Endometrial microvascular endothelial cells (primary cell): ENCODE results near the gene BLOC1S6. TPM values are rescaled to one million over a fixed set of nuclear protein-coding genes. Genes with fewer than 3 reads are reported as not detected.

Experiments
- in situ Hi-C: cut with HindIII; loops from 2 replicates; pipeline ENCODE4 v1.10.0; 2017; ENCODE audit warnings: low sequenced_read_pairs, low pct_unique_long_range_greater_than_20kb; ENCODE audit errors: inconsistent ontology term
- total RNA-seq: library from RNA; depleted of rRNA; stranded (reverse); fragments of >200 nt; gene quantifications from one replicate; pipeline ENCODE4 v1.2.3, GENCODE V29; 2015; ENCODE audit errors: inconsistent ontology term

BLOC1S6 gene, protein sequence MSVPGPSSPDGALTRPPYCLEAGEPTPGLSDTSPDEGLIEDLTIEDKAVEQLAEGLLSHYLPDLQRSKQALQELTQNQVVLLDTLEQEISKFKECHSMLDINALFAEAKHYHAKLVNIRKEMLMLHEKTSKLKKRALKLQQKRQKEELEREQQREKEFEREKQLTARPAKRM
- 44.7 TPM for total RNA-seq

DNA sequence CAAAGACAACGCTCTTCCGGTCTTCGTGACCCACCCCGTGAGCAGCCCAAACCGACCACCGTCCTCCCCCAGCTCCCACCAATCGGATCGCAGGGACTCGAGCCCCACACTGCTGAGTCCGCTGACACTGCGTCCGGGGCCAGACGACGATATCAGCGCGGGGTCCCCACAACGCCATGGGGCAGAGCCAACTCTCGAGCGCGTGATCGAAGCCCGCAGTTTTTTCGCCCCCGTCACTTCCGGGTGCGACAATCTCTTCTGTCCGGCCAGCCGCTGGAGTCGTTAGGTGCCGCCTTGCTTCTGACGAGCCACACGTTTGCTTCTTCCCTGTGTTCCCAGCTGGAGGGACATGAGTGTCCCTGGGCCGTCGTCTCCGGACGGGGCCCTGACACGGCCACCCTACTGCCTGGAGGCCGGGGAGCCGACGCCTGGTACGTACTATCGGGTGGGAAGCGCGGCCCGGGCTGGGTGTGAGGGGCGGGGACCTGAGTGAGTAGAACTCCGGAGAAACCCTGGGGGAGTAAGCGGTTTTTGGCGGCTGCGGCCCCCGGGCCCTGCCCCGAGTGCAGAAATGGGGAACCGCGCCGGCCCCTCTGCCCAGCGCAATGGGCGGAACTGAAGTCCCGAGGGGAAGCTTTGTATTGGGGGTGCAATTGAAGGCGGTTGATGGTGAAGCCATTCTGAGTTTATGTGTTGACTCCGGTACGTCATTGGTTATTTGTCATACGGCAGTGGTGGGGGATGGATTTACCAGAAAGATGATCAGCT is at the start of gene BLOC1S6:
BLOC1S6 (plus strand) TSS at position 285 of the 768 bp plus-strand sequence; CDS start at position 350, 65 bp downstream.
- in situ Hi-C loops = no loop called here

DNA sequence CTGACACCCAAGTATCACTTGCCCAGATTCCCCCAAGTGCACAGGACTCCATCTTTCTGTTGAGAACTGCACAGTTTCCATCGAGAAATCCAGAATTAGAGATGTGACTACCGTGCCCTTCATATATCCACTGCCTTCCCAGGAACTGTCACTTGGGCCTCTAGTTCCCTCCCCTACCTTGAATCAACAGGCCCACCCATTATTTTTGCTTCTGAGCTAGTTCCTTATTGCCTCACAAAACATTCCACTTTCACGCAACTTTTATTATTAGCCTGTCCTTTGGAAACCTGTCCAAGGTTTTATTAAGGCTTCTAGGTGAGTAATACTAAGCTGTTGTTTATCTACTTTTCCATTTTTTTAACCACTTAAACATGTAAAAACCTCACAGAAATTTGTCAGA is 47.5 kb upstream of the BLOC1S6 start:
- in situ Hi-C loops = no loop called here

DNA sequence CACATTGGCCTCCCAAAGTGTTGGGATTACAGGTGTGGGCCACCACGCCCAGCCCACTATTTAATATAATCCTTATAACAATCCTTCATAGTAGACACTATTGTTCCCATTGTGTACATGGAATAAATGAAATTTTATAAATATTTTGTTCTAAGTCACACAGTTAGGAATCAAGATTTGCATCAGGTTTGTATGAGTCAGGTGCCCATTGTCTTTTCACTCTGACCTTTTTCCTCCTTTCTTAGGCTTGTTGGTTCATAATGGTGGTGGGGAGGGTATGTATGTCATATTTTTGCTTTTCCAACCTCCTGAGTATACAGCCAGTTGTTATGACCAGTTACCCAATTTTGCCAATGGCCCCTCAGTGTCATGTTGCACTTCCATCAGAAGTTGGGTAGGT is 46.6 kb upstream of the BLOC1S6 start:
- in situ Hi-C loops = no loop called here

DNA sequence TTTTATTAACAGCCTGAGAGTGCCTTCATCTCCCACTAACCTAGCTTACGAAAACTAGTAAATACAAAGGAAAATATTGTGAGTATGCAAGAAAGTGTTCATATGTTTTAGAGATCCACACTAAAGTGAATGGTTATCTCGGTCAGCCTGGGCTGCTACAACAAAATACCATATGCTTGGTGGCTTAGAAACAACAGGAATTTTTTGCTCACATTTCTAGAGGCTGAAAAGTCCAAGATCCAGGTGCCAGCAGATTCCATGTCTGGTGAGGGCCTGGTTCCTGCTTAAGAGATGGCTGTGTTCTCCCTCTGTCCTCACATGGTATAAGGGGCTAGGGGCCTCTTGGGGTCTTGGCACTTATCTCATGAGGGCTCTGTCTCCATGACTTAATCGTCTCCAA is 44.1 kb upstream of the BLOC1S6 start:
- in situ Hi-C loops = no loop called here

DNA sequence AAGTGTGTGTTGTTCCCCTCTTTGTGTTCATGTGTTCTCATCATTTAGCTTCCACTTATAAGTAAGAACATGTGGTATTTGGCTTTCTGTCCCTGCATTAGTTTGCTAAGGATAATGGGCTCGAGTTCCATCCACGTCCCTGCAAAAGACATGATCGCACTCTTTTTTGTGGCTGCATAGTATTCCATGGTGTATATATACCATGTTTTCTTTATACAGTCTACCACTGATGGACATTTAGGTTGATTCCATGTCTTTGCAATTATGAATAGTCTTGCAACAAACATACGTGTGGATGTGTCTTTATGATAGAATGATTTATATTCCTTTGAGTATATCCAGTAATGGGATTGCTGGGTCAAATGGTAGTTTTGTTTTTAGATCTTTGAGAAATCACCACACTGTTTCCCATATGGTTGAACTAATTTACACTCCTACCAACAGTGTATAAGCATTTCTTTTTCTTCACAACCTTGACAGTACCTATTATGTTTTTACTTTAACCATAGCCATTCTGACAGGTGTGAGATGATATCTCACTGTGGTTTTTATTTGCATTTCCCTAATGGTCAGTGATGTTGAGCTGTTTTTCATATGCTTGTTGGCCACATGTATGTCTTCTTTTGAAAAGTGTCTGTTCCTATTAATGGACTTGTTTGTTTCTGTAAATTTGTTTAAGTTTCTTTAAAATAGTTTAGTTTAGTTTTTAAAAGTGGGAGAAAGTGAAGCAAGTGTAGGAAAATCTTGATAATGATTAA is 42.7 kb upstream of the BLOC1S6 start:
- in situ Hi-C loops = no loop called here

DNA sequence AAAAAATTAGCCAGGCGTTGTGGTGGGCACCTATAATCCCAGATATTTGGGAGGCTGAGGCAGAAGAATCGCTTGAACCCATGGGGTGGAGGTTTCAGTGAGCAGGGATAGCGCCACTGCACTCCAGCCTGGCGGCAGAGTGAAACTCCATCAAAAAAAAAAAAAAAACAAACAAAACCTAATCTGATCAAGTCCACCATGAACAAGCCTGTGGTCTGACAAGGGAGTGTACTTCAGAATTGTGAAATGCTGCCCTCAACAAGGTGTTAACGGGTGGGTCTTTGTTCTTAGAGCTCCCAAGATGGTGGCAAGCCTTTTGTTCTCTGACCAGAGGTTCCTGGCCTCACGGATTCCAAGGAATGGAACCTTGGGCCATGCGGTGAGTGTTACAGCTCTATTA is 40.4 kb upstream of the BLOC1S6 start:
- in situ Hi-C loops = no loop called here

DNA sequence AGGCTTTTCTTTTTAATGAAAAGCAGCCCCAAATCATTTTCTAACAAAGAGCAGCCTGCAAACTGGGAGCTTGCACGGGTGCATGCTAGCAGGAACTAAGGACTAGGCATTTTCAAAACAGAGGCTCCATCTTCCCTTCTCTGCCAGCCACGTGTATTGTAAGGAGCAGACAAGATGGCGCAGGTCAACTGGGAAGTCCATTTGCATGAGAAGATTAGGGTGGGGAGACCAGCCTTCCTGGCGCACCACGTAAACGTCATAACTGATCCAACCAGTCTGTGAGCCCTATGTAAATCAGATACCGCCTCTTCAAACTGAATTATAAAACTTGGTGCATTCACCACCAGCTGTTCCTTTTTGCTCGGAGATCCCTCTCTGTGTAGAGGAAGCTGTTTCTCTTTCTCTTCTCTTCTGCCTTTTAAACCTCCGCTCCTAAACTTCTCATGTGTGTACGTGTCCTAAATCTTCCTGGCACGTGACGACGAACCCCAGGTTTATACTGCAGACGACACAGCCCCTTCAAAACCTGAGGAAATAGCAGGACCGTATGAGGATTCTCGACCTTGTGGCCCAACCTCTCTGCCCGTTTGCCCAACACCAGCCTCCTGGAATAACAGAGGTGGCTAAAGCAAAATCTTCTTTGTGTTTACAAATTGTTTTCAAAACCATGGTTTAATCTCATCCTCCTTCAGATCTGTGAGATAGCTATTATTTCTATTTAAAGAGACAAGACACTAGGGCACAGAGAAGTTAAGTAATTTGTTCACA is 38.2 kb upstream of the BLOC1S6 start:
- in situ Hi-C loops = no loop called here

DNA sequence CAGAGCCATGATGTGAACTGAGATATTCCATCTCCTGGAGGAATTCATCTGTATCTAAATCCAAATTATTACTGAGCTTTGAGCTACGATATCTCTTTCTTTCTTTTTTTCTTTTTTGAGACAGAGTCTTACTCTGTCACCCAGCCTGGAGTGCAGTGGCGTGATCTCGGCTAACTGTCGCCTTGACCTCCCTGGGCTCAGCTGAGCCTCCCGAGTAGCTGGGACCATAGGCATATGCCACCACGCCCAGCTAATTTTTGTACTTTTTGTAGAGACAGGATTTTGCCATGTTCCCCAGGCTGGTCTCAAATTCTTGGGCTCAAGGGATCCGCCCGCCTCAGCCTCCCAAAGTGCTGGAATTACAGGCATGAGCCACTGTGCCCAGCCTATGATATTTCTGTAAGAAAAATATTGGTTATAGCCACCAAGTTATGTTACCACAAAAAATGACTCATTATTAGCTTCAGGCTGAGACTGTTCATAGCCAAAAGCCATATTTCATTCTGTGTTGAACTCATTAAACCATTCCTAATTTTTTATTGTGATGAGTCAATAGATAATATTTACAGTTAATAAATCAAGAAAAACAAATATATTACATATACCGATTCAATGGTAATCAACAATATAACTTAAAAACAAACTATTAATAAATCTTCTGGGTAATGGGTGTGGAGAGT is 37.5 kb upstream of the BLOC1S6 start:
- in situ Hi-C loops = no loop called here

DNA sequence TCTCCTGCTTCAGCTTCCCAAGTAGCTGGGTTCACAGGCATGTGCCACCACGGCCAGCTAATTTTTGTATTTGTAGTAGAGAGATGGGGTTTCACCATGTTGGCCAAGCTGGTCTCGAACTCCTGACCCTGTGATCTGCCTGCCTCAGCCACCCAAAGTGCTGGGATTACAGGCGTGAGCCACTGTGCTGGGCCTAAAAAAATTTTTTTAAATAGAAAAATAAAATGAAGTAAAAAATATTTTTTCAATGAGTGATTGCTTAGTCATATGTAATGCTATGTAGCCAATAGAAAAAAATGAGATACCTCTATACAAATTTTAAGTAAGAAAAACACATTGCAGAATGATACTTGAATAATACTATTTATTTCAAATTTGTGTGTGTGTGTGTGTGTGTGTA is 36.7 kb upstream of the BLOC1S6 start:
- in situ Hi-C loops = no loop called here

DNA sequence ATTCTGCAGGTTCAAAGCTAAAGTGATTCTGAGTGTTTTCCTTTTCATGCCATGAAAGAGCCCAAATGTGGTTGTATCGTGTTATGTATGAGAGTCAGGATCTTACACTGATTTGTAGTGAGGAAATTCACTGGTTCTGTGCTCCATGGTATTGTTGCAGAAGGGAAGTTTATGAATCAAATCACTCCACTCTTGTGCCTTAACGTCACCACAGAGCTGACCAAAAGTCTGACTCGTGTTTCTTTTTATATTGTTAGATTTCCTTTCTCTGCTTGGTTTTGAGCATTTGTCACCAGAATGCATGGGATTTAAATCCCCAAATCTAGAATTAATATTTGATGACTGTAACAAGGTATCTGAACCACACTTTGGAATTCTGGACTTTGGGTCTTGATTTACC is 35.5 kb upstream of the BLOC1S6 start:
- in situ Hi-C loops = no loop called here

DNA sequence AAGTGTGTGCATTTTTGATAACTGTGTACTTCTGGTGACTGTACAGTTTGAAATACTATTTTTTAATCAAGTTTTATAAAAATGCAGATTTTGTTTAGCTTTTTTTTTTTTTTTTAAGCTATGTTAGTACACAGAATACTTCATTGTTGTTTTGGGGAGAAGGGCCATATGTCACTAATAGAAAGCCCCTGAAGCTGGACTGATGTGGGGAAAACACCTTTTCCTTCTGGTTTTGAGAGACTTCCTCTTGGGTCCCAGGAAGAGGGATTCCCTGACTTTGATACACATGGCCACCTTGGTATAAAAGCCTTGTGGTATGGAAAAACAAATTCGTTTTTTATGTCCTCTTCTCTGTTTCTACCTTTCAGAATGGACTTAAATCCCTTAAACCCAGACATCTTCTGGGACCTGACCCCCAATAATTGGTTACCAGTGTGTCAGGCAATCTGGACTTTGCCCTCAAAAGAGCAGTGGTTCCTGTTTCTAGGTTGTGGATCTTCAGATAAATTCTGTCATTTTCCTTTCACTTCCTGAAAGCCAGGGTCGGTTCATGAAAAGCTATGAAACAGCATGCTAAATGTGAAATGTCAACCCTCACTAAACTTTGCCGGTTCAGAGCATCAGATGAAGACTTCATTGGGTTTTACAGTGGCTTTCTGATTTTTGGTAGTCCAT is 31.1 kb upstream of the BLOC1S6 start:
- in situ Hi-C loops = no loop called here

DNA sequence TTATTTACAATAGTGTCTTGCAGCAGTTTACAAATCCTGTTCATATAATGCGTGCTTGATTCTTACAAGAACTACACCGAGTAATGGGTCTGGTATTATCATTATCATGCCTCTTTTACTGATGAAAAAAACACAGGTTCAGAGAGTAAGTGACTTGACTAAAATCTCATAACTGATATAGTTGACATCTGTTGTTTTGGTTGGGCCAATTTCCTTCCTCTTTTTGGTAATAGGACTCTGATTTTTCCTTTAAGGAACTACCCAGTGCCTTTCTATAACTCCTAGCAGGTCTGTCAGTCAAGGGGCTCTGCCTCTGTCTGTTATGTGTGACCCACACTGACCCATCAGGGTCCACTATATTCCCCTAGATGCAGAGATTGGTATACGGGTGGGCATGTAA is 14.6 kb upstream of the BLOC1S6 start:
- in situ Hi-C loops = no loop called here

DNA sequence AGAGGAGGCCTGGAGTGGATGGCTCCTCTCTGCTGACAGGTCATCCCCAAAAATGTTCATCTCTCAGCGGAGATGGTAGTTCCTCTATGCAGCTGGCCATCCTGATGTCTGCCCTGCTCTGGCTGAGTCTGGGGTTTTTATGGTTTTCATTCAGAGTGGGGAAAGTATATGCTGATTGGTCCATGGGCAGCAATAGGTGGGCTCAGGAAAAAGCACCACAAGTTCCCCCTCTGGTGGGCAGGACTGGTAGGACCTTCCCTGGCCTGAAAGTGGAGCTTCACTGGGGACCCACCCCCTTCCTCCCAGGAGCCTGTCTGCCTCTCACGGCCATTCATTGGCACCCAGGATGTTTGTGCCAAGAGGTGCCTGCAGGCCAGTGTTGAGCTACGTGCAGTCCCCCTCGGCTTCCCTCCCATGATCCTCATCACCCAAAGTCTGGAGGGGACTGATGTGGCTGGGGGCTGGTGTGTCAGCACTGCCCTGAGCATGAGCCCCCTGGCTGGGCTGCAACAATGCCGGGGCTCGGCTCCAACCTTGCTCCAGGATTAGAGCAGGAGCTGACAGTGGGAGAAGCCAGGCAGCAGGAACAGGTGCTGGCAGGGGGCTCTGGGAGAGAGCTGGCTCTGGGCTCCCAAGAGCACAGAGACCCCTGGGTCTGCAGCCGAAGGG is 13.1 kb upstream of the BLOC1S6 start:
- in situ Hi-C loops = no loop called here

DNA sequence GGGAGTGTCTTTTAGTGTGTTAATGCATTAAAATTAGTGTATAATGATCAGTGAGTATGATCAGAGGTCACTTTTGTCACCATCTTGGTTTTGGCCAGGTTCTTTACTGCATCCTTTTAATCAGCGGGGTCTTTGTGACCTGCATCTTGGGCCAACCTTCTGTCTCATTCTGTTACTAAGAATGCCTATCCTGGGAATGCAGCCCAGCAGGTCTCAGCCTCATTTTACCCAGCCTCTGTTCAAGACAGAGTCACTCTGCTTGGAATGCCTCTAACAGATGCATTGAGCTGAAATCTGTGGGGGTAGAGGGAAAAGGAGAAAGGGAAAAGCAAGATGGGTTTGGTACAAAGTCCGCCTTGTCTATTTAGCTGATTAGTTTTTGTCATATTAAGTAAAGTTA is 5.3 kb upstream of the BLOC1S6 start:
- in situ Hi-C loops = no loop called here

DNA sequence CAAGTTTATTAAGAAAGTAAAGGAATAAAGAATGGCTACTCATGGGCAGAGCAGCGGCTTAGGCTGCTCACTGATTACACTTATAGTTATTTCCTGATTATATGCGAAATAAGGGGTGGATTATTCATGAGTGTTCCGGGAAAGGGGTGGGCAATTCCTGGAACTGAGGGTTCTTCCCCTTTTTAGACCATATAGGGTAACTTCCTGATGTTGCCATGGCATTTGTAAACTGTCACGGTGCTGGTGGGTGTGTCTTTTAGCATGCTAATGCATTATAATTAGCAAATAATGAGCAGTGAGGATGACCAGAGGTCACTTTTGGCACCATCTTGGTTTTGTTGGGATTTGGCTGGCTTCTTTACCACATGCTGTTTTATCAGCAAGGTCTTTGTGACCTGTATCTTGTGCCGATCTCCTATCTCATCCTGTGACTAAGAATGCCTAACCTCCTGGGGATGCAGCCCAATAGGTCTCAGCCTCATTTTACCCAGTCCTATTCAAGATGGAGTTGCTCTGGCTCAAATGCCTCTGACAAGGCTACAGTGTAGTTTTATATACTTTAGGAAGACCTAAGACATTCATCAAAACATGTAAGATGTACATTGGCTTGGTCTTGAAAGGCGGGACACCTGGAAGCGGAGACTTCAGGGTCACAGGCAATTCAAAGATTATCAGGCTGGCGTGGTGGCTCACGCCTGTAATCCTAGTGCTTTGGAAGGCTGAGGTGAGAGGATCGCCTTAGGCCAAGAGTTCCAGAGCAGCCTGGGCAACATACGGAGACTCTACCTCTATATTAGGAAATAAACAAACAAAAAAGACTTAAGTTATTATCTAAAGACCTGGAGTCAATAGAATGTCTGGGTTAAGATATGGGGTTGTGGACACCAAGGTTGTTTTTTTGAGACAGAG is 3.2 kb upstream of the BLOC1S6 start:
- in situ Hi-C loops = no loop called here

DNA sequence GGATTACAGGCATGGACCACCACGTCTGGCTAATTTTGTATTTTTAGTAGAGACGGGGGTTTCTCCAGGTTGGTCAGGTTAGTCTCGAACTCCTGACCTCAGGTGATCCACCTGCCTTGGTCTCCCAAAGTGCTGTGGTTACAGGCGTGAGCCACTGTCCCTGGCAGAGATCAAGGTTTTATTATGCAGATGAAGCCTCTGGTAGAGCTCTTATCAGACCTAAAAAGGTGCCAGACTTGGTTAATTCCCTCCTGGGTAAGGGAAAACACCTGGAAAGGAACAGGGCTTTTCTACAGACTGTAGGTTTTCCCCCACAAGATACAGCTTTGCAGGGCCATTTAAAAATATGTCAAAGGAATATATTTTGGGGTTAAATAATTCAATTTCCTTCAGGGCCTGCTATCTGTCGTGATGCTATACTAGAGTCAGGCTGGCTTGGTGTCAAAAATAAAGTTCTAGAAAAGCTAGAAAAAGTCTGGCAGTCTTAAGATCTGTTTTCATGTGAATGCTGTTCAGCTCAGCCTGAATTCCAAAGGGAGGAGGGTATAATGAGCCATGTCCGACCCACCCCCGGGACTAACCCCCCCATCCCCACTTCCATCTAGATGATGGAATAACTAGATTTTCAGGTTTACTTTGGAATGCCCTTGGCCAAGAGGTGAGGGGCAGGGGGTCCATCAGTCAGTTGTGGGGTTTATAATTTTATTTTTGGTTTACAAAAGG is 1.9 kb upstream of the BLOC1S6 start:
- in situ Hi-C loops = no loop called here
